Kidney glomerular epithelial cell (primary cell): ENCODE data around the gene PDGFC.
"Not testable (repeated sequence)": the region's sequence is repeated elsewhere in the genome, so short reads cannot be mapped to it uniquely, and the experiment has no call there.

Experiments
- DNase-seq: peaks from one replicate; lab custom pipeline; 2025; lab: John Stamatoyannopoulos, UW

The PDGFC gene

GRCh38 chr4:156950948-156951347 lies 20.7 kb downstream of the PDGFC start:
- DNase-seq: no peak

GRCh38 chr4:156950090-156950489 lies 21.5 kb downstream of the PDGFC start:
- no peak for DNase-seq

GRCh38 chr4:156949373-156949814 lies 22.2 kb downstream of the PDGFC start:
- peak; percentile 99 for DNase-seq

GRCh38 chr4:156948738-156949137 lies 22.9 kb downstream of the PDGFC start:
- peak; percentile 59 for DNase-seq

GRCh38 chr4:156948133-156948532 lies 23.5 kb downstream of the PDGFC start:
- no peak for DNase-seq

- DNase-seq: peak; percentile 98
Observed at GRCh38 chr4:156946516-156947424, 24.8 kb downstream of the PDGFC start.

GRCh38 chr4:156945532-156945931 lies 26.1 kb downstream of the PDGFC start:
- DNase-seq: peak; percentile 60

DNA sequence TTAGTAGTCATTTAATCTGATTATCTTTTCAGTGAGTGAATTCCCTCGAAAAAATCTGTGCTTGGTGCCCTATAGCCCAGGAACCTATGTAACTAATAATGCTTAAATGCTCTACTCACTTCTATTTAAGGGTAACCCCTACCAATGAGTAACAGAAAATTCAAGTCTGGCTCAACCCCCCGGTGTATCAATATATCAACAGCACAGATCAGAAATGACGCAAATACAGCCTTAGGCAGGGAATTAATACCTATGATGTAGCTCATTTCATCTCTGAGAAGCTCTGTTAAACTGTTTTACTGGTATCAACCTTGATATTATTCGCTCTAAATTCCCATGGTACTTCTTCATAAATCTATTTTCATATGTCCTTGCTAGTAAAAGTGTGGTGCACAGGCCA lies 28.6 kb downstream of the PDGFC start:
- no peak for DNase-seq

GRCh38 chr4:156941940-156942548 lies 29.6 kb downstream of the PDGFC start:
- peak; percentile 95 for DNase-seq

GRCh38 chr4:156939801-156940200 lies 31.8 kb downstream of the PDGFC start:
- DNase-seq: no peak

- no peak for DNase-seq
Observed at GRCh38 chr4:156939139-156939538, 32.5 kb downstream of the PDGFC start.

DNA sequence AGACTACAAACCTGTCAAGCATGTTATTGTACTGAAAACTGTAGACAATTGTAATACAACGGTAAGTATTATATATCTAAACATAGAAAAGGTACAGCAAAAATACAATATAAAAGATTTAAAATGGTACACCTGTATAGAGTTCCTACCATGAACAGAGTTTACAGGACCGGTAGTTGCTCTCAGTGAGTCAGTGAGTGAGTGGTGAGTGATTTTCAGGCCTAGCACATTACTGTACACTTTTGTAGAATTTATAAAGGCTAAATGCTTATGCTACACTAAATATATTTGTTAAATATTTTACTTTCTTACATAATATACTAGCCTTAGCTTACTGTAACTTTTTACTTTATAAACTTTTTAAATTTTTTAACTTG lies 37.4 kb downstream of the PDGFC start:
- DNase-seq: no peak

DNA sequence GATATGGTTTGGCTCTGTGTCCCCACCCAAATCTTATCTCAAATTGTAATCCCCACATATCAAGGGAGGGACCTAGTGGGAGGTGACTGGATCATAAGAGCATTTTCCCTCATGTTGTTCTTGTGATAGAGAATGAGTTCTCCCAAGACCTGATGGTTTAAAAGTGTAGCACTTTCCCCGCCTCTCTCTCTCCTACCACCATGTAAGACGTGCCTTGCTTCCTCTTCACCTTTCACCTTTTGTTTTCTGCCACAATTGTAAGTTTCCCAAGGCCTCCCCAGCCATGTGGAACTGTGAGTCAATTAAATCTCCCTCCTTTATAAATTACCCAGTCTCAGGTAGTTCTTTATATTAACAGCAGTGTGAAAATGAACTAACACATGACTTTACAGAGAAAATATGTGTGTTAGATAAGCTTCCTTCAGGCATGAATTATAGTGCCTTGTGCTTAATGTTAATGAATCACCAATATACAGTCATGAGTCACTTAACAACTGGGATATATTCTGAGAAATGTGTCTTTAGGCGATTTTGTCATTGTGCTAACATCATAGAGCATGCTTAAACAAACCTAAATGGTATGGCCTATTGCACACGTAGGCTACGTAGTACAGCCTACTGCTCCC lies 37.9 kb downstream of the PDGFC start:
- peak; percentile 94 for DNase-seq

- not testable (repeated sequence) for DNase-seq
Observed at GRCh38 chr4:156932360-156932759, 39.2 kb downstream of the PDGFC start.

DNA sequence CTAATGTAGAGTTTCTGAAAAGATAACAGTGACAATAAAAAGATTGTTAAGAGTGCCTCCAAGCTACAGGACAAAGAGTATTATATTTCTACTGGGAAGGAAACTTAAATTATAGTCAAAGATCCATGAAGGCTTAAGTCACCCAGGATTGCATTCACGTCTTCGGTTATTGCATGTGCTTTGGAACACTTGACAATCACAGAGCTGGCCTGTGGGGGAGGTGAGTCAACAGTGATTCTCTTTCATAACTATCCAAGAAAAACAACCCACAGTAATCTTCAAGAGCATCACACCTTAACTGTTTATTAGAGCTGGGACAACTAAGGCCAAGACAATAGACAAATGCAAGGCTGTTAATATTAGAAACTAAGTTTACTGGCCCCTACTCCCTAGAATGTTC lies 40.3 kb downstream of the PDGFC start:
- peak; percentile 87 for DNase-seq

- no peak for DNase-seq
Observed at GRCh38 chr4:156929386-156930105, 42.1 kb downstream of the PDGFC start.

GRCh38 chr4:156924774-156925315 lies 46.8 kb downstream of the PDGFC start:
- no peak for DNase-seq

DNA sequence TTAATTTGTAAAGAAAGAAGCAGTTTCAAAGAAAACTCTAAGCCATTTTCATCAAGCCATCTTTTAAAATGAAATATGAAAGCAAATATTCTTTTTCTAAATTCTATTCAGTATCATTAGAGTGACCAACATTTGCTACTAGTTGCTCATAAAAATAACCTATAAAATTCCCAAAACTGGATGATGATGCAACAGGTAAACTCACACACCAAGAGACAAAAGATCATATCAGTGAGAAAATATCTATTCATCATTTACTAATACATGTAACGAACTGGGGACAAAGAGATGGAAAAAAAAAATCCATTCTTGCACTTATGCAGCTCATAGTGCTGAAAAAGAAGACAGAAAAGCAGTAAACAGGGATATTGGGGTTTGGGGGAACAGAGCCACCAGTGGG lies 48.1 kb downstream of the PDGFC start:
- no peak for DNase-seq

DNA sequence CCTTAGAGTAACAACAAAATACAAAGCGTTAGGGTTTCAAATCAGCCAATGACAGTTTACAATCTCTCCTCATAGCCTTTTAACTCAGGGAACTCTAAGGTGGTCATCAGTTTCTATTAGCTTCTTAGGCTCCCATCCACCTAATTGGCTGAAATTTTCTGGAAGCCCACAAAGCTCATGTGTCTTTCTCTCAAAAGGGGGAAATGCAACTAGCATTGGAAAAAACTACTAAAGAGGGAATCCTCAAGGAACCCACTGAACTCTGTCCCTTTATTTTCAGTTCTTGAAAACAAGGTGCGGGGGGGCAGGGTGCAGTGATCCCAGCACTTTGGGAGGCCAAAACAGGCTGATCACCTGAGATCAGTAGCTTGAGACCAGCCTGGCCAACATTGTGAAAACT lies 56.4 kb downstream of the PDGFC start:
- DNase-seq: no peak

- DNase-seq: no peak
Observed at GRCh38 chr4:156913234-156913633, 58.4 kb downstream of the PDGFC start.

DNA sequence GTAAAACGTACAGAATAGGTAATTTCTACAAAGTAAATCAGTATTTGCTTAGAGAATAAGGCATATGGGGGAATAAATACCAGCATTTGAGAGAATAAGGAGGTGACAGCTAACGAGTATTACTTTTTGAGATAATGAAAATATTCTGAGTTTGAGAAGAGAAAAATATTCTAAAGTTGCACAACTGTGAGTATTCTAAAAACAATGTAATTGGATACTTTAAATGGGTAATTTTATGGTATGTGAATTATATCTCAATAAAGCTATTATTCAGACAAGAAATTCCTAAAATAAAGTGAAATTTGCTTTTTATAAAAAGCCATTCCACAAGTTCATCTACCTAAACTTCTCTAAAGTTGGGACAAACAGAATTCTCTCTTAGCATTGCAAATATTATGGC lies 62.6 kb downstream of the PDGFC start:
- no peak for DNase-seq

- DNase-seq: no peak
Observed at GRCh38 chr4:156906325-156906724, 65.3 kb downstream of the PDGFC start.
